D721Med (cell line): ENCODE measurements around the gene GMDS.

Source experiments
- DNase-seq: peaks from one replicate; pipeline ENCODE4 v3.0.0; 2011; ENCODE audit warnings: low spot score; ENCODE audit not compliant: insufficient read length
- FAIRE-seq: peaks from 2 replicates; lab custom pipeline; 2011; peaks lifted over from hg19 to GRCh38; lab: Jason Lieb, UNC
- TF ChIP-seq, protein P1 (sequence below): IDR thresholded peaks from 2 replicates; pipeline ENCODE4 v1.5.1; 2012; ENCODE audit warnings: mild to moderate bottlenecking, control low read depth; ENCODE audit not compliant: insufficient read depth; ENCODE audit errors: missing control alignments

Gene GMDS

DNA sequence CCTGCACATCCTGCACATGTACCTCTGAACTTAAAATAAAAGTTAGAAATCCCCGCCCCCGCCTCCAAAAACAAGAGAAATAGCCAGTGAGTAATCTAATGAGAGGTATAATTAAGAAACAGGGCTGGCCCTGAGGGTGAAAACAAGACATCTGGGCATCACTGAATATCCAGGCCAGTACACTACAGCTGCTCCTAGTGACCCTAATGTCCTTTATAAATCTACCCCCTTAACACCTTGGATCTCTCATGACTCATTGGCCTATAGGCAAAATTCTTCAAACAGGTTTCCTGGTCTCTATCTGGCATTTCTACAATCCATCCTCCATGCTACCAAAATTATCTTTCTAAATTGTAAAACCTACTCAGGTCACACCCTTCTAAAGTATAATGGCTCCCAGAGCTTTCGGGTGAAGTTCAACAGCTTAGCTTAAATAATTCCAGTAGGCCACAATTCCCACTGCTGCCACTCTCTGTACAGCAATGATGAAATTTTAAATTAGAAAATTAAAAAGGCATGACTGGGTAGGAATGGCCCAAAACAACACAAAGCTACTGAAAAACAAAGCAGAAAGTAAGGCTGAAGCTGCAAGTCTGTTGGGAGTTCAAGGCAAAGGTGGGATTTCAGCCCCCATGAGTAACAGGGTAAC lies 260.9 kb downstream of the GMDS start:
- TF ChIP-seq, protein P1, sequence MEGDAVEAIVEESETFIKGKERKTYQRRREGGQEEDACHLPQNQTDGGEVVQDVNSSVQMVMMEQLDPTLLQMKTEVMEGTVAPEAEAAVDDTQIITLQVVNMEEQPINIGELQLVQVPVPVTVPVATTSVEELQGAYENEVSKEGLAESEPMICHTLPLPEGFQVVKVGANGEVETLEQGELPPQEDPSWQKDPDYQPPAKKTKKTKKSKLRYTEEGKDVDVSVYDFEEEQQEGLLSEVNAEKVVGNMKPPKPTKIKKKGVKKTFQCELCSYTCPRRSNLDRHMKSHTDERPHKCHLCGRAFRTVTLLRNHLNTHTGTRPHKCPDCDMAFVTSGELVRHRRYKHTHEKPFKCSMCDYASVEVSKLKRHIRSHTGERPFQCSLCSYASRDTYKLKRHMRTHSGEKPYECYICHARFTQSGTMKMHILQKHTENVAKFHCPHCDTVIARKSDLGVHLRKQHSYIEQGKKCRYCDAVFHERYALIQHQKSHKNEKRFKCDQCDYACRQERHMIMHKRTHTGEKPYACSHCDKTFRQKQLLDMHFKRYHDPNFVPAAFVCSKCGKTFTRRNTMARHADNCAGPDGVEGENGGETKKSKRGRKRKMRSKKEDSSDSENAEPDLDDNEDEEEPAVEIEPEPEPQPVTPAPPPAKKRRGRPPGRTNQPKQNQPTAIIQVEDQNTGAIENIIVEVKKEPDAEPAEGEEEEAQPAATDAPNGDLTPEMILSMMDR = no peak
- DNase-seq = no peak
- FAIRE-seq = no peak

DNA sequence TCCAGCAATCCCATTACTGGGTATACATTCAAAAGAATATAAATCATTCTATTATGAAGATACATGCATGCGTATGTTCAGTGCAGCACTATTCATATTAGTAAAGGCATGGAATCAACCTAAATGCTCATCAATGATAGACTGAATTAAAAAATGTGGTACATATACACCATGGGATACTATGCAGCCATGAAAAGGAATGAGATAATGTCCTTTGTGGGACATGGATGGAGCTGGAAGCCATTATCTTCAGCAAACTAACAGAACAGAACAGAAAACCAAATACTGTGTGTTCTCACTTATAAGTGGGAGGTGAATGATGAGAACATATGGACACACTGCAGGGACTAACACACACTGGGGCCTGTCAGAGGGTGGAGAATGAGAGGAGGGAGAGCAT lies 261.6 kb downstream of the GMDS start:
- DNase-seq (no peak), FAIRE-seq (no peak)
- TF ChIP-seq, protein P1 = no peak

DNA sequence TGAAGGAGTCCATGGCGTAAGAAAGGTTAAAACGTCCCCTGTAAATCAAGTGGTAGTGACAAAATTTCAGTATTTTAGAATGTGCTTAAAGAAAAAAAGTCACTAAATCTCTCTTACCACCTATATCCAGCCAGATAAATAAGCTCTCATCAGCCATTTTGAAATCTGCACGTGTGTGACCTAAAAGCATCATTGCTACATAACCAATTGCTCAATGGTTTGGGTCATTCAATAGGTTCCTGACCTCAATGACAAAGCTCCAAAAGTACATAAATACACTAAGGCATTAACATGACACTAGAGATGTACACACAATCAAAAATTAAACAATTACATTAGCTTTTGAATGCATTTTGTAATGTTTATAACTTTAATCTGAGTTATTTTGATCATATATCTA lies 272.4 kb downstream of the GMDS start:
- TF ChIP-seq, protein P1 = no peak
- DNase-seq (no peak), FAIRE-seq (no peak)

DNA sequence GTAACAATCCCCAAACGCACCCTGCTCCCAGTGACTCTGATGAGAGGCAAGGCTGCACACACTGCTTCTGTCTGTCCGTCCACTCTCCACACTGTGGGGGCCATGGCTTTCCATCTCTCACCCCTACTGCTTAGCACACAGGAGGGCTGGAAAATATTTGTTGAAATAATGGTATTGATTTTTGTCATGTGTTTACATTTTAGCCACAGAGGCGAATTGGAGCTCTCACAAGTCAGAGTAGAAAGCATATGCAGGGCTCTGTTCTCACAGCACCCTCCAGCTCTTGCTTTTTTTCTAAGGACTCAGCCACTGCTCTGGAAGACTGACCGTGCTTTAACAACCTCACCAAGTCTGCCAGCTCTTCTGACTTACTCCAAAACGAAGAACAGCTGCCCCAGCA lies 273.8 kb downstream of the GMDS start:
- no peak for FAIRE-seq
- no peak for DNase-seq
- TF ChIP-seq, protein P1 = no peak

DNA sequence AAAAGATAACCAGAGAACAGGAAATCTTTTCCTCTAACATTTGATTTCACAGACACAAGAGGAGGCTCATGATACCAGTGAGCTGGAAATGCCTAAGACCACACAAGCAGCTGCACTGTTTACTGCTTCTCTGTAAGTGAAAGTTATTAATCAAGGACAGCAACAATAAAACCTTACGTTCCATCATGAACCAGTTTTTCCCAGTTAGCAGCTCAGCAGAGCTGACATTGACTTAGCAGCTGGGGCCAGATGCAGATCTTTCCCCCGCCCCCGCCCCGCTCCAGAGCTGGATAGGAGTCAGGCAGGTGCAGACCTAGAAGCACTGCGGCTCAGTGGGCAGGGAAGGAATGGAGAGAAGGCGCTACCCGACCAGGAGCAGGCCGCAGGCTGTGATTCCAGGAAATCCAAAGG lies 275.2 kb downstream of the GMDS start:
- DNase-seq (no peak), FAIRE-seq (no peak)
- TF ChIP-seq, protein P1 = no peak

DNA sequence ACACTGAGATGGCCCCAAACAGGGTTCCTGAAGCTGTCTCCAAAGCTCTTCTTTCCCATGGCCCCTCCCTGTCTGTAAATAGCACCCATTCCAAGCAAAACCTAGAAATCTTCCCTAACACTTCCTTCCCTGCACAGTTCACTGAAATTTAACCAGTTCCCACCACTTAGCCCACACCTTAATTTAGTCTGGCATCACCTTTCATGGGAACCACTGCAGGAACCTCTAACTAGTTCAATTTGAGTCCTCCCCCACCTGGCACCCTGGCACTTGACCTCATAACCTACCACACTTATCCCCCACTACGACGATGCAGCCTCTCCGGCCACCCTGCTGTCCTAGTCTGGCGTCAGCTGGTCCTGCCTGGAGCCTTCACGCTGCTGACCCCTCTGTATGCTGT lies 278.7 kb downstream of the GMDS start:
- FAIRE-seq = no peak

More for the DNA sequence above, 278.7 kb downstream of the GMDS start:
- DNase-seq = no peak
- TF ChIP-seq, protein P1 = no peak
